ENCODE measurements around the gene LAMP2.

- no peak for TF ChIP-seq CTCF (IDR thresholded peaks at IDR 0.05)
- TF ChIP-seq ZFX (IDR thresholded peaks at IDR 0.05; ENCODE audit: borderline replicate concordance), result no peak
Observed at GRCh38 chrX:120486786-120487185, 17.7 kb upstream of the LAMP2 start.
